22Rv1 (cell line): Measurements from ENCODE around the gene ADCY7.

ENCODE experiments used
- CTCF ChIP-seq: fragments of 450-650 bp; IDR thresholded peaks from 2 replicates; pipeline ENCODE4 v1.5.1; 2017; ENCODE audit warnings: mild to moderate bottlenecking
- ZFX ChIP-seq: fragments of 450-650 bp; IDR thresholded peaks from 2 replicates; pipeline ENCODE4 v1.6.1; 2017; ENCODE audit warnings: antibody characterized with exemption, borderline replicate concordance

GRCh38 chr16:50275098-50275415 lies 8.7 kb downstream of the ADCY7 start:
- TF ChIP-seq CTCF (no peak), ZFX (no peak)
